ENCODE measurements around the gene CYP1A2. TPM values are rescaled to one million over a fixed set of nuclear protein-coding genes. Genes with fewer than 3 reads are reported as not detected.
A peak's percentile ranks its signal among the peaks of the same experiment; 100 is the strongest.
"Not testable (repeated sequence)": the region's sequence is repeated elsewhere in the genome, so short reads cannot be mapped to it uniquely, and the experiment has no call there.

Gene CYP1A2
- total RNA-seq, 2 experiments from 2014 or later: not detected

GRCh38 chr15:74784426-74785193, 36.0 kb downstream of the CYP1A2 start:
- intact Hi-C loops (cut with DNase I, micrococcal nuclease): loop anchor here (5.0 to 10.0 kb wide), 6 partner anchors 58 to 790 kb away; partner anchors contain the start of genes C15orf39 (in 2 of the 2), ARID3B (in 1 of the 2), COX5A (in 1 of the 2) and PML (in 1 of the 2)
- ChIA-PET CTCF (interaction anchor here (0.9 to 9.5 kb wide), 6 partner anchors 11 to 74 kb away, joined by 3 to 231 read pairs (median 5); partner anchors contain the start of gene ULK3), POLR2A (interaction anchor here (1.3 to 33.5 kb wide), 6 partner anchors 5 to 172 kb away, joined by 3 to 925 read pairs (median 5); partner anchors contain the start of genes CLK3, CSK and RPP25)
- no peaks in the 10 kb centered on the region for H3K27me3 Mint-ChIP-seq
- H3K4me3 Mint-ChIP-seq: peak overlapping the region; percentile 90
- TF ChIP-seq, protein P1, sequence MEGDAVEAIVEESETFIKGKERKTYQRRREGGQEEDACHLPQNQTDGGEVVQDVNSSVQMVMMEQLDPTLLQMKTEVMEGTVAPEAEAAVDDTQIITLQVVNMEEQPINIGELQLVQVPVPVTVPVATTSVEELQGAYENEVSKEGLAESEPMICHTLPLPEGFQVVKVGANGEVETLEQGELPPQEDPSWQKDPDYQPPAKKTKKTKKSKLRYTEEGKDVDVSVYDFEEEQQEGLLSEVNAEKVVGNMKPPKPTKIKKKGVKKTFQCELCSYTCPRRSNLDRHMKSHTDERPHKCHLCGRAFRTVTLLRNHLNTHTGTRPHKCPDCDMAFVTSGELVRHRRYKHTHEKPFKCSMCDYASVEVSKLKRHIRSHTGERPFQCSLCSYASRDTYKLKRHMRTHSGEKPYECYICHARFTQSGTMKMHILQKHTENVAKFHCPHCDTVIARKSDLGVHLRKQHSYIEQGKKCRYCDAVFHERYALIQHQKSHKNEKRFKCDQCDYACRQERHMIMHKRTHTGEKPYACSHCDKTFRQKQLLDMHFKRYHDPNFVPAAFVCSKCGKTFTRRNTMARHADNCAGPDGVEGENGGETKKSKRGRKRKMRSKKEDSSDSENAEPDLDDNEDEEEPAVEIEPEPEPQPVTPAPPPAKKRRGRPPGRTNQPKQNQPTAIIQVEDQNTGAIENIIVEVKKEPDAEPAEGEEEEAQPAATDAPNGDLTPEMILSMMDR (IDR thresholded peaks at IDR 0.05): no peak
- peaks cover 88% of the 10 kb centered on the region for H3K4me1 ChIP-seq (ENCODE audit: insufficient read depth, low read length)
- H3K36me3 ChIP-seq (ENCODE audit: insufficient read depth, low read length): peaks cover 27% of the 10 kb centered on the region
- H3K9me3 Mint-ChIP-seq: no peaks in the 10 kb centered on the region
- H3K9me3 ChIP-seq (ENCODE audit: control insufficient read depth in 1 of 2, insufficient read depth in 1 of 2, low read length in 2 of 2): no peaks in the 10 kb centered on the region
- H3K4me1 Mint-ChIP-seq (ENCODE audit: low read depth): peaks cover 64% of the 10 kb centered on the region
- ATAC-seq (ENCODE audit: poor library complexity) (no peak), DNase-seq (peak in 1 of 14 experiments; percentile 25)
- peak overlapping the region; percentile 69 to 93 for H3K27ac ChIP-seq (ENCODE audit: low read depth in 1 of 2, low read length in 2 of 2)
- H3K27ac Mint-ChIP-seq: peak overlapping the region; percentile 94
- H3K4me3 ChIP-seq (ENCODE audit: low read length): peak overlapping the region; percentile 100
- H3K27me3 ChIP-seq (ENCODE audit: control insufficient read depth in 1 of 2, insufficient read depth in 2 of 2, low read length in 2 of 2): no peaks in the 10 kb centered on the region
- H3K36me3 Mint-ChIP-seq (ENCODE audit: low read depth): peaks cover 43% of the 10 kb centered on the region

GRCh38 chr15:74785194-74786032, 36.8 kb downstream of the CYP1A2 start:
- H3K9me3 Mint-ChIP-seq: no peaks in the 10 kb centered on the region

GRCh38 chr15:74786081-74786480, 37.4 kb downstream of the CYP1A2 start:
- peaks cover 45% of the 10 kb centered on the region for H3K36me3 Mint-ChIP-seq (ENCODE audit: low read depth)
- H3K27me3 Mint-ChIP-seq; ATAC-seq (ENCODE audit: poor library complexity); H3K27me3 ChIP-seq (ENCODE audit: control insufficient read depth in 1 of 2, insufficient read depth in 2 of 2, low read length in 2 of 2); H3K9me3 Mint-ChIP-seq; H3K9me3 ChIP-seq (ENCODE audit: control insufficient read depth in 1 of 2, insufficient read depth in 1 of 2, low read length in 2 of 2); DNase-seq: not testable (repeated sequence)
- intact Hi-C loops (cut with DNase I, micrococcal nuclease): loop anchor here (5.0 to 10.0 kb wide), 5 partner anchors 56 to 791 kb away; partner anchors contain the start of genes C15orf39 (in 2 of the 2), ARID3B (in 1 of the 2), PML (in 1 of the 2) and STOML1 (in 1 of the 2)
- peaks cover 62% of the 10 kb centered on the region for H3K4me1 Mint-ChIP-seq (ENCODE audit: low read depth)
- peak overlapping the region; percentile 90 for H3K4me3 Mint-ChIP-seq
- H3K4me3 ChIP-seq (ENCODE audit: low read length): peak overlapping the region; percentile 100
- CTCF ChIA-PET: interaction anchor here (2.1 to 2.7 kb wide), 2 partner anchors 8 to 17 kb away, joined by 5 to 64 read pairs; no protein-coding TSS in a partner anchor
- POLR2A ChIA-PET: interaction anchor here (1.2 to 33.5 kb wide), 4 partner anchors 7 to 170 kb away, joined by 4 to 925 read pairs (median 476); partner anchors contain the start of genes CLK3 and CSK
- H3K4me1 ChIP-seq (ENCODE audit: insufficient read depth, low read length): peaks cover 87% of the 10 kb centered on the region
- H3K36me3 ChIP-seq (ENCODE audit: insufficient read depth, low read length): peaks cover 41% of the 10 kb centered on the region
- H3K27ac ChIP-seq (ENCODE audit: low read depth in 1 of 2, low read length in 2 of 2): peak overlapping the region; percentile 69 to 93
- peak overlapping the region; percentile 94 for H3K27ac Mint-ChIP-seq

More at GRCh38 chr15:74785194-74786032, 36.8 kb downstream of the CYP1A2 start:
- POLR2A ChIA-PET: interaction anchor here (1.4 to 33.5 kb wide), 3 partner anchors 6 to 164 kb away, joined by 3 to 925 read pairs (median 925); partner anchors contain the start of gene CSK
- H3K36me3 ChIP-seq (ENCODE audit: insufficient read depth, low read length): peaks cover 35% of the 10 kb centered on the region
- Mint-ChIP-seq H3K27me3 (no peaks in the 10 kb centered on the region), H3K36me3 (ENCODE audit: low read depth) (peaks cover 45% of the 10 kb centered on the region), H3K4me1 (ENCODE audit: low read depth) (peaks cover 62% of the 10 kb centered on the region), H3K4me3 (peak overlapping the region; percentile 90), H3K27ac (peak overlapping the region; percentile 94)
- peak overlapping the region; percentile 100 for H3K4me3 ChIP-seq (ENCODE audit: low read length)
- TF ChIP-seq, protein P1 (IDR thresholded peaks at IDR 0.05): no peak
- H3K27me3 ChIP-seq (ENCODE audit: control insufficient read depth in 1 of 2, insufficient read depth in 2 of 2, low read length in 2 of 2): no peaks in the 10 kb centered on the region
- ATAC-seq (ENCODE audit: poor library complexity): no peak
- intact Hi-C loops (cut with DNase I, micrococcal nuclease): loop anchor here (5.0 to 10.0 kb wide), 5 partner anchors 57 to 791 kb away; partner anchors contain the start of genes C15orf39 (in 2 of the 2), ARID3B (in 1 of the 2), PML (in 1 of the 2) and STOML1 (in 1 of the 2)
- peak overlapping the region; percentile 69 to 93 for H3K27ac ChIP-seq (ENCODE audit: low read depth in 1 of 2, low read length in 2 of 2)
- no peaks in the 10 kb centered on the region for H3K9me3 ChIP-seq (ENCODE audit: control insufficient read depth in 1 of 2, insufficient read depth in 1 of 2, low read length in 2 of 2)
- CTCF ChIA-PET: interaction anchor here (1.0 to 9.5 kb wide), 5 partner anchors 11 to 74 kb away, joined by 3 to 231 read pairs (median 5); partner anchors contain the start of gene ULK3
- DNase-seq: peak in 7 of 14 experiments; percentile 36 to 81 (median 47)
- H3K4me1 ChIP-seq (ENCODE audit: insufficient read depth, low read length): peaks cover 88% of the 10 kb centered on the region

Data from CD4-positive, alpha-beta T cell (primary cell).